ENCODE results near the gene FRMD3.

DNA sequence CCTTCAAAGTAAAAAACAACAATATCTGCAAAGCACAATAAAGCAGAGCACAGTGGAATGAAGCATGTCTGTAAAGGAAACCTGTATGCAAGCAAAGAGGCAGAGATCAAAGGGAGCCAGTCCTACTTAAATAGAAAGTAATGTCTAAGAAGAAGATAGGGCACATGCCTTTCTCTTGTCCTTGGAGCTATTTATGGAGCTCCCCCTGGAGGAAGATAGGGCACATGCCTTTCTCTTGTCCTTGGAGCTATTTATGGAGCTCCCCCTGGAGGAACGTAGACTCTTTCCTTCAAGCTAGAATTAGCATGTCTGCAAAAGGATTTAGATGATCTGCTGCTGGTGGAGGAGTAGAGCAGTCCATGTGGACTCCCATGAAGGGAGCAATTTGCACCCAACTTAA lies 307.2 kb downstream of the FRMD3 start:
- TF ChIP-seq, protein P1, sequence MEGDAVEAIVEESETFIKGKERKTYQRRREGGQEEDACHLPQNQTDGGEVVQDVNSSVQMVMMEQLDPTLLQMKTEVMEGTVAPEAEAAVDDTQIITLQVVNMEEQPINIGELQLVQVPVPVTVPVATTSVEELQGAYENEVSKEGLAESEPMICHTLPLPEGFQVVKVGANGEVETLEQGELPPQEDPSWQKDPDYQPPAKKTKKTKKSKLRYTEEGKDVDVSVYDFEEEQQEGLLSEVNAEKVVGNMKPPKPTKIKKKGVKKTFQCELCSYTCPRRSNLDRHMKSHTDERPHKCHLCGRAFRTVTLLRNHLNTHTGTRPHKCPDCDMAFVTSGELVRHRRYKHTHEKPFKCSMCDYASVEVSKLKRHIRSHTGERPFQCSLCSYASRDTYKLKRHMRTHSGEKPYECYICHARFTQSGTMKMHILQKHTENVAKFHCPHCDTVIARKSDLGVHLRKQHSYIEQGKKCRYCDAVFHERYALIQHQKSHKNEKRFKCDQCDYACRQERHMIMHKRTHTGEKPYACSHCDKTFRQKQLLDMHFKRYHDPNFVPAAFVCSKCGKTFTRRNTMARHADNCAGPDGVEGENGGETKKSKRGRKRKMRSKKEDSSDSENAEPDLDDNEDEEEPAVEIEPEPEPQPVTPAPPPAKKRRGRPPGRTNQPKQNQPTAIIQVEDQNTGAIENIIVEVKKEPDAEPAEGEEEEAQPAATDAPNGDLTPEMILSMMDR (conservative IDR thresholded peaks at IDR 0.05) = no peak
- no peak for TF ChIP-seq EZH2 (IDR thresholded peaks at IDR 0.05; ENCODE audit: low read depth)
